SK-N-SH (cell line): Measurements from ENCODE around the gene SLC2A1. TPM values are rescaled to one million over a fixed set of nuclear protein-coding genes. Genes with fewer than 3 reads are reported as not detected.

Source experiments
- CTCF ChIA-PET: fragments of 300-600, 350-600 bp; formaldehyde crosslinking; extraction: SDS; loops from one replicate; lab custom pipeline; 2021; lab: Yijun Ruan, JAX
- POLR2A ChIA-PET: fragments of 350-600 bp; sonication (Branson Sonifier 250); formaldehyde crosslinking; extraction: SDS; loops from one replicate; lab custom pipeline; 2020; ENCODE audit warnings: antibody characterized with exemption, inconsistent platforms; lab: Yijun Ruan, JAX
- DNase-seq: peaks from one replicate; pipeline ENCODE4 v3.0.0; 2012
- H2AFZ ChIP-seq: fragments of 200-600 bp; sonication (generic); 2 replicates; pipeline ENCODE4 v1.8.1; 2016; ENCODE audit warnings: antibody characterized with exemption, mild to moderate bottlenecking, low read depth
- H3F3A ChIP-seq: fragments of 200-600 bp; sonication (generic); replicated peaks from 2 replicates; pipeline ENCODE3; 2016; ENCODE audit warnings: antibody characterized with exemption, mild to moderate bottlenecking; ENCODE audit not compliant: insufficient read depth
- H3K27ac ChIP-seq, 2 experiments: fragments of 200-500 bp in 1 of 2; fragments of 200-600 bp in 1 of 2; sonication (Bioruptor generic) in 1 of 2; sonication (generic), shearing (Covaris generic) in 1 of 2; 2 replicates each; pipeline versions ENCODE4 v1.5.1 to v1.6.1; 2014 to 2016; ENCODE audit warnings: low read depth in 2 of 2, inconsistent platforms in 1 of 2, low read length in 1 of 2, mild to moderate bottlenecking in 1 of 2, mixed read lengths in 1 of 2
- H3K27me3 ChIP-seq: fragments of 200-600 bp; sonication (generic), shearing (Covaris generic); 2 replicates; pipeline ENCODE4 v1.6.1; 2016; ENCODE audit warnings: mixed run types; ENCODE audit not compliant: insufficient read depth
- H3K36me3 ChIP-seq, 2 experiments: fragments of 200-500 bp in 1 of 2; fragments of 200-600 bp in 1 of 2; sonication (Bioruptor generic) in 1 of 2; sonication (generic) in 1 of 2; replicated peaks in 1 of 2; 2 replicates each; pipeline versions ENCODE3 to v1.5.1; 2014 to 2016; ENCODE audit warnings: low read length in 1 of 2, mild to moderate bottlenecking in 1 of 2; ENCODE audit not compliant: insufficient read depth in 2 of 2, control insufficient read depth in 1 of 2
- H3K4me1 ChIP-seq, 2 experiments: fragments of 200-500 bp in 1 of 2; fragments of 200-600 bp in 1 of 2; sonication (Bioruptor generic) in 1 of 2; sonication (generic), shearing (Covaris generic) in 1 of 2; 2 replicates each; pipeline versions ENCODE4 v1.5.1 to v1.6.1; 2014 to 2016; ENCODE audit warnings: low read depth in 1 of 2, low read length in 1 of 2, mixed run types in 1 of 2; ENCODE audit not compliant: insufficient read depth in 2 of 2, control insufficient read depth in 1 of 2
- H3K4me2 ChIP-seq: fragments of 200-600 bp; sonication (generic), shearing (Covaris generic); 2 replicates; pipeline ENCODE4 v1.6.1; 2017; ENCODE audit warnings: mixed run types
- H3K4me3 ChIP-seq, 2 experiments: fragments of 200-500 bp in 1 of 2; fragments of 200-600 bp in 1 of 2; sonication (Bioruptor generic) in 1 of 2; sonication (generic), shearing (Covaris generic) in 1 of 2; 2 replicates each; pipeline versions ENCODE4 v1.5.1 to v1.8.1; 2014 to 2016; ENCODE audit warnings: low read depth in 2 of 2, inconsistent platforms in 1 of 2, low read length in 1 of 2, mild to moderate bottlenecking in 1 of 2, mixed read lengths in 1 of 2, moderate library complexity in 1 of 2
- H3K79me2 ChIP-seq: fragments of 200-600 bp; sonication (generic); 2 replicates; pipeline ENCODE4 v1.8.1; 2017; ENCODE audit warnings: mild to moderate bottlenecking; ENCODE audit not compliant: insufficient read depth
- H3K9ac ChIP-seq: fragments of 200-600 bp; sonication (generic); 2 replicates; pipeline ENCODE4 v1.6.1; 2017; ENCODE audit warnings: mixed run types
- H3K9me2 ChIP-seq: fragments of 200-600 bp; sonication (generic); 2 replicates; pipeline ENCODE4 v1.6.1; 2017; ENCODE audit warnings: mixed run types
- H3K9me3 ChIP-seq: fragments of 200-600 bp; sonication (generic); 2 replicates; pipeline ENCODE4 v1.6.1; 2017; ENCODE audit warnings: mixed run types, mild to moderate bottlenecking, moderate library complexity
- H4K20me1 ChIP-seq: fragments of 200-600 bp; sonication (generic); 2 replicates; pipeline ENCODE4 v1.6.1; 2017; ENCODE audit warnings: mild to moderate bottlenecking, mixed run types; ENCODE audit not compliant: insufficient read depth
- CHD2 ChIP-seq: fragments of 150-350 bp; IDR thresholded peaks from 2 replicates; pipeline ENCODE4 v1.6.1; 2018; ENCODE audit warnings: low read length; ENCODE audit not compliant: partially characterized antibody
- ELF1 ChIP-seq: IDR thresholded peaks from 2 replicates; pipeline ENCODE4 v1.4.0; 2012
- EP300 ChIP-seq, 2 experiments: IDR thresholded peaks; 2 replicates each; pipeline versions ENCODE4 v1.4.0 to v1.6.1; 2012; ENCODE audit warnings: borderline replicate concordance in 1 of 2, low read depth in 1 of 2, low read length in 1 of 2
- FOXJ3 ChIP-seq: sonication (generic); formaldehyde crosslinking; IDR thresholded peaks from 2 replicates; pipeline ENCODE4 v1.5.1; 2020; ENCODE audit warnings: mild to moderate bottlenecking, missing genetic modification reagents
- FOXM1 ChIP-seq: IDR thresholded peaks from 2 replicates; pipeline ENCODE4 v1.4.0; 2012; ENCODE audit warnings: low read depth, mild to moderate bottlenecking
- GATA2 ChIP-seq: sonication (generic); formaldehyde crosslinking; IDR thresholded peaks from 2 replicates; pipeline ENCODE4 v1.5.0; 2020; ENCODE audit warnings: mild to moderate bottlenecking, missing genetic modification reagents
- MAX ChIP-seq: IDR thresholded peaks from 2 replicates; pipeline ENCODE4 v1.4.0; 2012; ENCODE audit warnings: low read depth
- NFIC ChIP-seq: IDR thresholded peaks from 2 replicates; pipeline ENCODE4 v1.4.0; 2012; ENCODE audit warnings: borderline replicate concordance
- PBX3 ChIP-seq: IDR thresholded peaks from 2 replicates; pipeline ENCODE4; 2012
- POLR2AphosphoS5 ChIP-seq: IDR thresholded peaks from 2 replicates; pipeline ENCODE4 v1.6.1; 2012; ENCODE audit warnings: low read depth, low read length
- RAD21 ChIP-seq: IDR thresholded peaks from 2 replicates; pipeline ENCODE4 v1.6.1; 2012; ENCODE audit warnings: mild to moderate bottlenecking, low read length
- REST ChIP-seq: IDR thresholded peaks from 2 replicates; pipeline ENCODE4 v1.6.1; 2012; ENCODE audit warnings: mild to moderate bottlenecking, low read depth, low read length, moderate library complexity
- RFX5 ChIP-seq: IDR thresholded peaks from 2 replicates; pipeline ENCODE4 v1.6.1; 2012; ENCODE audit warnings: mild to moderate bottlenecking, improper control_type of control experiment, low read length
- RXRA ChIP-seq: IDR thresholded peaks from 2 replicates; pipeline ENCODE4 v1.4.0; 2012; ENCODE audit warnings: low read depth, mild to moderate bottlenecking, borderline replicate concordance
- TAF1 ChIP-seq: IDR thresholded peaks from 2 replicates; pipeline ENCODE4 v1.6.1; 2012; ENCODE audit warnings: low read depth, mild to moderate bottlenecking, low read length, moderate library complexity, borderline replicate concordance
- TCF12 ChIP-seq: IDR thresholded peaks from 2 replicates; pipeline ENCODE4 v1.4.0; 2012
- USF2 ChIP-seq: fragments of 150-350 bp; IDR thresholded peaks from 2 replicates; pipeline ENCODE4 v1.6.1; 2017; ENCODE audit warnings: antibody characterized with exemption, low read length, low read depth, borderline replicate concordance
- WGBS: methylation state at CpG from one replicate; pipeline ENCODE4 v1.1.6; 2017; ENCODE audit warnings: low lambda C conversion rate; 5-methylcytosine and 5-hydroxymethylcytosine counted together
- polyA plus RNA-seq, 3 experiments: library from polyadenylated mRNA; depleted of rRNA; stranded (reverse); fragments of >200 nt; gene quantifications; 2 replicates each; pipeline ENCODE4 v1.2.3, GENCODE V29; 2012

Gene SLC2A1
- polyA plus RNA-seq, 1 of the 3 experiments (the other 2 are of a cell fraction), result 63.8 TPM

- TF ChIP-seq RAD21 (no peak), REST (no peak), TAF1 (no peak), USF2 (no peak), RXRA (no peak), FOXJ3 (no peak), POLR2AphosphoS5 (no peak), RFX5 (no peak)
- Histone ChIP-seq H3K4me2 (peak overlapping the region; percentile 42), H3K27me3 (no peaks in the 10 kb centered on the region), H3K27ac (peak overlapping the region; percentile 64 to 98; a peak in 3 of 4 replicates), H3K4me3 (no peak overlapping the region), H3K79me2 (peaks cover 75% of the 10 kb centered on the region), H3F3A (peaks cover 43% of the 10 kb centered on the region), H3K36me3 (peaks cover 9 to 11% of the 10 kb centered on the region in 2 experiments), H2AFZ (no peak overlapping the region), H3K9me3 (no peaks in the 10 kb centered on the region), H4K20me1 (no peaks in the 10 kb centered on the region), H3K9ac (no peak overlapping the region), H3K9me2 (no peaks in the 10 kb centered on the region), H3K4me1 (peaks cover 65 to 76% of the 10 kb centered on the region in 2 experiments)
- ChIA-PET CTCF (interaction anchor here (4.7 kb wide), 1 partner anchor 129 kb away, joined by 18 read pairs; no protein-coding TSS in a partner anchor), POLR2A (interaction anchor here (1.4 kb wide), 1 partner anchor 39 kb away, joined by 4 read pairs; no protein-coding TSS in a partner anchor)
- WGBS, result 87% methylated on average over 6 of the region's 6 CpGs
- no peak for DNase-seq
These were observed 13.5 kb downstream of the SLC2A1 start for GRCh38 chr1:42945164-42945563.

GRCh38 chr1:42944246-42944928, 14.3 kb downstream of the SLC2A1 start:
- no peak overlapping the region for H3K4me3 ChIP-seq
- no peak for DNase-seq
- POLR2A ChIA-PET, result interaction anchor here (1.4 kb wide), 1 partner anchor 39 kb away, joined by 4 read pairs; no protein-coding TSS in a partner anchor
- peak overlapping the region; percentile 41; the same call in 1 of the 2 replicates for H3K4me2 ChIP-seq
- H3F3A ChIP-seq, result peaks cover 39% of the 10 kb centered on the region
- TF ChIP-seq PBX3, result peak; percentile 43
- TF ChIP-seq MAX, result 0 out of 2 replicates have a peak, but pooled peaks have one; percentile 18
- TF ChIP-seq TCF12, result peak; percentile 66
- no peak for TF ChIP-seq GATA2
- no peak for TF ChIP-seq RXRA
- TF ChIP-seq NFIC, result peak; percentile 55
- TF ChIP-seq FOXM1, result no peak
- 0 out of 2 replicates have a peak, but pooled peaks have one; percentile 17 for TF ChIP-seq ELF1
- no peak for TF ChIP-seq CHD2
- TF ChIP-seq EP300 (IDR thresholded peaks at IDR 0.05; ENCODE audit: borderline replicate concordance in 1 of 2, low read depth in 1 of 2, low read length in 1 of 2), result no peak
- WGBS, result 72% methylated on average over 9 of the region's 9 CpGs
- H2AFZ ChIP-seq, result no peak overlapping the region
- peaks cover 9 to 11% of the 10 kb centered on the region in 2 experiments for H3K36me3 ChIP-seq
- H3K4me1 ChIP-seq, result peaks cover 59 to 68% of the 10 kb centered on the region in 2 experiments
- peaks cover 77% of the 10 kb centered on the region for H3K79me2 ChIP-seq
- H3K9me2 ChIP-seq, result no peaks in the 10 kb centered on the region
- no peaks in the 10 kb centered on the region for H3K9me3 ChIP-seq
- H4K20me1 ChIP-seq, result no peaks in the 10 kb centered on the region
- no peaks in the 10 kb centered on the region for H3K27me3 ChIP-seq
- CTCF ChIA-PET, result interaction anchor here (0.9 to 4.7 kb wide), 3 partner anchors 10 to 129 kb away, joined by 3 to 18 read pairs (median 5); no protein-coding TSS in a partner anchor
- H3K9ac ChIP-seq, result peak overlapping the region; percentile 5; the same call in 1 of the 2 replicates
- peak overlapping the region; percentile 64 to 98 for H3K27ac ChIP-seq
